Measurements from ENCODE around the gene LINGO1. TPM values are rescaled to one million over a fixed set of nuclear protein-coding genes. Genes with fewer than 3 reads are reported as not detected.

The LINGO1 gene
- total RNA-seq, 1 donor from 2014 or later, result not detected

DNA sequence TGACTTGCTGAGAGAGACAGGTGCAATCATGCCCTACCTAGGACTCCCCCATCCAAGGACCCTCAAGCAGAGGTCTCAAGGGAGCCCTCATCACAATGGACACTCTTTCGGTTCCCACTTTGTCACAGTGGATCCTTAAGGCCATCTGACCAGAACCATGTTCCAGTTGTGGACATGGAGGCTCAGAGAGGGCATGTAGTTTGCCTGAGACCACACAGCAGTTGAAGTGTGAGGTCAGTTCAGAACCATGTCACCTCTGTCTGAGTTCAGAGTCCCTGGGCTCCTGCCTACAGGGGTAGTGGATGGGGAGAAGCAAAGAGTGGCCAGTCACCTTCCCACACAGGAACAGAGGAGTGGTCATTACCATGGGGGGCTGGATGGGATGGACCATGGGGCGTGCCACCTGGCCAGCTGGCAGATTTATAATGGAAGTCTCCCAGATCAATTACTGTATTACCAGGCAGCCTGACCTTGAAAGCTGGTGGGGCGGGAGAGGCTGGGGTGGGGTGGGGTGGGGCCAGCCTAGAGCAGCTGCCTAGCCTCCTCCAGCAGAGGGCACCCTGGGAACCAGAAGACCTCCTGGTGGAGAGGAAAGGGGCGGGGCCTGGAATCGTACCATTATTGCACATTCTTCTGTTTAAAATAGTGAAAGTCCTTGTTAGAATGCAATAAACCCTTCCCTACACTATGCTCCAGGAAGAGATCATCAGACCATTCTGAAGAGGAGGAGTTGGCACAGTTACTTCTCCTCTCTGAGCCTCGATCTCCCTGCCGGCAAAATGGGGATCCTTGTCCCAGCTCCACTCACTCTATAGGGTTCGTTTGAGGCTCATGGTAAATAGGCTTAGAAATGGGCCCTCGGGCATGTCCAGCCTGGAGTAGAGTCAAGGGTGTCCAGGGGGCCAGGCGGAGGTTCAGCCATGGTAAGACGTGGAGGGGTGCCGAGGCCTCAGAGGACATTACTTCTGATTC lies 26.9 kb upstream of the LINGO1 start:
- DNase-seq, result no peak
- Mint-ChIP-seq H3K9me3 (no peaks in the 10 kb centered on the region), H3K4me3 (no peak overlapping the region), H3K36me3 (ENCODE audit: low read depth) (no peaks in the 10 kb centered on the region), H3K27me3 (peaks cover 6% of the 10 kb centered on the region), H3K27ac (no peak overlapping the region), H3K4me1 (no peaks in the 10 kb centered on the region)
- intact Hi-C loops (cut with micrococcal nuclease), result loop anchor here (1.0 kb wide), 1 partner anchor 162 kb away; no protein-coding TSS in a partner anchor
- CTCF ChIA-PET, result no interaction called here
- ATAC-seq (ENCODE audit: low read depth), result no peak
- TF ChIP-seq, protein P1, sequence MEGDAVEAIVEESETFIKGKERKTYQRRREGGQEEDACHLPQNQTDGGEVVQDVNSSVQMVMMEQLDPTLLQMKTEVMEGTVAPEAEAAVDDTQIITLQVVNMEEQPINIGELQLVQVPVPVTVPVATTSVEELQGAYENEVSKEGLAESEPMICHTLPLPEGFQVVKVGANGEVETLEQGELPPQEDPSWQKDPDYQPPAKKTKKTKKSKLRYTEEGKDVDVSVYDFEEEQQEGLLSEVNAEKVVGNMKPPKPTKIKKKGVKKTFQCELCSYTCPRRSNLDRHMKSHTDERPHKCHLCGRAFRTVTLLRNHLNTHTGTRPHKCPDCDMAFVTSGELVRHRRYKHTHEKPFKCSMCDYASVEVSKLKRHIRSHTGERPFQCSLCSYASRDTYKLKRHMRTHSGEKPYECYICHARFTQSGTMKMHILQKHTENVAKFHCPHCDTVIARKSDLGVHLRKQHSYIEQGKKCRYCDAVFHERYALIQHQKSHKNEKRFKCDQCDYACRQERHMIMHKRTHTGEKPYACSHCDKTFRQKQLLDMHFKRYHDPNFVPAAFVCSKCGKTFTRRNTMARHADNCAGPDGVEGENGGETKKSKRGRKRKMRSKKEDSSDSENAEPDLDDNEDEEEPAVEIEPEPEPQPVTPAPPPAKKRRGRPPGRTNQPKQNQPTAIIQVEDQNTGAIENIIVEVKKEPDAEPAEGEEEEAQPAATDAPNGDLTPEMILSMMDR (IDR thresholded peaks at IDR 0.05), result no peak
- POLR2A ChIA-PET, result no interaction called here

DNA sequence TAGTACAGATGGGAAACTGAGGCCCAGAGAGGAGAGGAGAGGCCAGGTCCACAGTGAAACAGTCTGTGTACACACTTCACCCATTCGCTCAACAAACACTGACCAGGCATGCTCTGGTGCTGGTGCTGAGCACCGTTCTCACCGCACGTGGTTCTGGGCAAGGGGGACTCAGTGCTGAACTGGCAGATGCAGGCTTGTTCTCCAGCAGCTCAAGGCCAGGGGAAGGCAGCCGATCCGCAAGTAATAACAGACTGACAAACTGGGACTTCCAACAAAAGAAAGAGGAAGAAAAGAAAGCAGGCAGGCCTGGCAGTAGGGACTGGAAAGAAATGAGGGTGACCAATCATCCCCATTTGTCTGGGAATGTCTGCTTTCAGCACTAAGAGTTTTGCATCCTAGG lies 25.6 kb upstream of the LINGO1 start:
- Mint-ChIP-seq H3K4me3 (no peak overlapping the region), H3K9me3 (peaks cover 4% of the 10 kb centered on the region), H3K36me3 (ENCODE audit: low read depth) (no peaks in the 10 kb centered on the region), H3K27ac (no peak overlapping the region), H3K27me3 (peaks cover 14% of the 10 kb centered on the region), H3K4me1 (no peaks in the 10 kb centered on the region)
- TF ChIP-seq, protein P1 (IDR thresholded peaks at IDR 0.05), result no peak
- ChIA-PET CTCF (no interaction called here), POLR2A (no interaction called here)
- intact Hi-C loops (cut with micrococcal nuclease), result no loop called here
- ATAC-seq (ENCODE audit: low read depth) (no peak), DNase-seq (no peak)

DNA sequence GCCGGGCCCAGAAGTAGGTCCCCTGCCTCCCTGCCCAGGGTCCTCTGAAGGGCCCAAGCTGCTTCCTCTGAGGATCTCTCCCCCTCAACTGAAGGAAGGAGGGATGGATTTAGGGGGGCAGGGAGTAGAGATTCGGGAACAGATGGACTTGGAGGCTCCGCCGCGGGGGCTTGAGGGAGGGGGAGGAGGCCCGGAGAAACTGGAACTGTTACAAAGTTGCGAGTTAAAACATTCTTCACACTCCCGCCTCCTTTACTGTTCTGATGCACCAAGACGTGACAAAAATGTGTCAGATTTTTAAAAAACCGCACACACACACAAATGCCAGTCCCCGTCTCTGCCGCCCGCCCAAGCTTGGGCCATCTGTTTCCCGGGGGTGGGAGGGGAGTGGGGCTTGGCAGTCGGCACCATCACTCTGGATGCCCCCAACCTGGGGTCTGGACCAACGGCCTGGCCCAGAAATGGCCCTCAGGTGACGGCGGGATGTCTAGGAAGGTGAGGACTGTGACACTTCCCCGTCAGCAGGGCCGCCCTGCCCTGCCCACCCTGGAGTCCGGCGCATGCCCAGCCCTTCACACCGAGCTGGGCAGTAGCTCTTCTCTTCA lies 25.0 kb upstream of the LINGO1 start:
- Mint-ChIP-seq H3K4me3 (no peak overlapping the region), H3K4me1 (no peaks in the 10 kb centered on the region), H3K27me3 (peaks cover 14% of the 10 kb centered on the region), H3K9me3 (peaks cover 4% of the 10 kb centered on the region), H3K27ac (no peak overlapping the region), H3K36me3 (ENCODE audit: low read depth) (no peaks in the 10 kb centered on the region)
- intact Hi-C loops (cut with micrococcal nuclease), result no loop called here
- no peak for DNase-seq
- TF ChIP-seq, protein P1 (IDR thresholded peaks at IDR 0.05), result no peak
- ChIA-PET POLR2A (no interaction called here), CTCF (no interaction called here)
- ATAC-seq (ENCODE audit: low read depth), result no peak

DNA sequence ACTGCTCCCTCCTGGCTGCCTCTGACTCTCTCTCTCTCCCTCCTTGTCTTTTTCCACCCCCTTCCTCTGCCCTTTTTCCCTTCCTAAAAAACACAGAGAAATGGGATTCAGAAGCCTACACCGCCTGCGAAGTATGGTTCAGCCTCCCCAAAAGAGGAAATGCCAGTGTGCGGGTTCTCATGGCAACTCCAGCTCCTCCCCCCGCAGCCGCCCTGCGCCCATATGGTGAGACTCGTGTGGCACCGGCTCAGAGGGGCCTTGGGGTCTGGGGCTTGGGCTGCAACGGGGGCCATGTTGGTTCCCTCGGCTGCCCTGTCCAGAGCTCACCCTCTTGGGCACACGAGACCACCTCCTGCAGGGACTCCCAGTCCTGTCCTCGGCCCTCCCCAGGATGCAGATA lies 23.6 kb upstream of the LINGO1 start:
- ATAC-seq (ENCODE audit: low read depth) (no peak), DNase-seq (no peak)
- intact Hi-C loops (cut with micrococcal nuclease), result no loop called here
- POLR2A ChIA-PET, result no interaction called here
- Mint-ChIP-seq H3K36me3 (ENCODE audit: low read depth) (no peaks in the 10 kb centered on the region), H3K4me3 (no peak overlapping the region), H3K27ac (no peak overlapping the region), H3K4me1 (no peaks in the 10 kb centered on the region), H3K9me3 (peaks cover 4% of the 10 kb centered on the region), H3K27me3 (peaks cover 12% of the 10 kb centered on the region)
- CTCF ChIA-PET, result no interaction called here
- TF ChIP-seq, protein P1 (IDR thresholded peaks at IDR 0.05), result no peak

DNA sequence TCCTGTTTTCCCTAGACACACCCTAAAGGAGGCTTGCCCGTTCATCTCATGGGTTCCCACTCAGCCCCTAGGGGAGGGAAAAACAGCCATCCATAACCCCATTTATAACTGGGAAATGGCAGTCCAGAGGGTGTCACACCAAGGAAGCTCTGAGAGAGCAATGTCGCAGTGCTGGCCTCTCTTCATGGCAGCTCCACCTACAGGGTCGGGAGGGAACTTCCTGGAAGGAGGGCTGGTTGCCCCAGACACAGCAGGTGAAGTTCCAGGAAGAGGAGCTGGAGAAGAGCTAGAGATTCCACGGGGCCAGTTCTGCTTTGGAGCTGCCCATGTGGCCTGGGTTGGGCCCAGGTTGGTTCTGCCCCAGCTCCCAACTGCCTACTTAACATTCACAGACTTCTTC lies 22.3 kb upstream of the LINGO1 start:
- intact Hi-C loops (cut with micrococcal nuclease), result no loop called here
- no peaks in the 10 kb centered on the region for H3K4me1 Mint-ChIP-seq
- DNase-seq, result no peak
- no peak overlapping the region for H3K27ac Mint-ChIP-seq
- no peak overlapping the region for H3K4me3 Mint-ChIP-seq
- TF ChIP-seq, protein P1 (IDR thresholded peaks at IDR 0.05), result no peak
- H3K9me3 Mint-ChIP-seq, result peaks cover 4% of the 10 kb centered on the region
- peaks cover 12% of the 10 kb centered on the region for H3K27me3 Mint-ChIP-seq
- POLR2A ChIA-PET, result no interaction called here
- no peaks in the 10 kb centered on the region for H3K36me3 Mint-ChIP-seq (ENCODE audit: low read depth)
- CTCF ChIA-PET, result no interaction called here
- ATAC-seq (ENCODE audit: low read depth), result no peak
